NCI-H1694 treated with DMSO at 0.1 percent for 48 hours (cell line): ENCODE measurements around the gene BMAL1.
A peak's percentile ranks its signal among the peaks of the same experiment; 100 is the strongest.

Source experiments
- DNase-seq: peaks from one replicate; lab custom pipeline; 2025; lab: John Stamatoyannopoulos, UW

Gene BMAL1

GRCh38 chr11:13343931-13344717 is 66.5 kb downstream of the BMAL1 start:
- DNase-seq = peak; percentile 44

DNA sequence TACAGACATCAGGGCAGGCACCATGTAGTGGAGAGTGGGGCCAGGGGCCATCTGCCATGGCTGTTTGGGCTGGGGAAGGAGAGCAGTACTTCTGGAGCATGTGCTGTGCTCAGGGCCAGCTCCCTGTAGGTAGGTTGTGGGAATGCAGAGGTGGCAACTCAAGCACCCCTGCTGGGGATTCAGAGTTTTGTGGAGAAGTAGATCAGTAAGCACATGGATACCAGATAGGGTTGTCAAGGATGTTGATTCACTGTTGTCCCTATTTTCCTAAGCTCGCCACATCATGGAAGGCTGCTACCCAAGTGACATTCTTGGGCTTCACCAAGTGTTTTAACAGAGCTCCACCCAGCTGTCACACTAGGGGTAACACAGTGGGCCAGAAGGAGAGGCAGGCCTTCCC is 67.2 kb downstream of the BMAL1 start:
- DNase-seq = no peak

- DNase-seq = no peak
Observed at GRCh38 chr11:13346470-13346869, 68.9 kb downstream of the BMAL1 start.

DNA sequence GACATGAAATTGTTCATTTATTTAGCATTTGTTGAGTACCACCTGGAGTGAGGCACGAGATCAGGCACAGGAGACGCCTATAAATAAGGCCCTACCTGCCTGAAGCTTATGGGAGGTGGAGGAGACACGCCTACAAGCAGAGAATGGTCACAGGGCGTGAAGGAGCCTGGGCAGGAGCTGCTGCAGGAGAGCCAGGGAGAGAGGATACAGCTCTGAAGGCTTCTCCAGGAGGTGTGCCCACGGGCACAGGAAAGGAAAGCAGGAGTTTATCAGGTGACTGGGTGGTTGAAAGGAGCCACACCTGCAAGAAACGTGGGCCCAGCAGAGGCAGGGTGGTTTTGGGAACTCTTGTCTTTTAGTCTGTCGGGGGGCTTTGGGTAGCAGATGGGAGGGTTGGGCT is 70.3 kb downstream of the BMAL1 start:
- no peak for DNase-seq

- no peak for DNase-seq
Observed at GRCh38 chr11:13348305-13348704, 70.7 kb downstream of the BMAL1 start.

DNA sequence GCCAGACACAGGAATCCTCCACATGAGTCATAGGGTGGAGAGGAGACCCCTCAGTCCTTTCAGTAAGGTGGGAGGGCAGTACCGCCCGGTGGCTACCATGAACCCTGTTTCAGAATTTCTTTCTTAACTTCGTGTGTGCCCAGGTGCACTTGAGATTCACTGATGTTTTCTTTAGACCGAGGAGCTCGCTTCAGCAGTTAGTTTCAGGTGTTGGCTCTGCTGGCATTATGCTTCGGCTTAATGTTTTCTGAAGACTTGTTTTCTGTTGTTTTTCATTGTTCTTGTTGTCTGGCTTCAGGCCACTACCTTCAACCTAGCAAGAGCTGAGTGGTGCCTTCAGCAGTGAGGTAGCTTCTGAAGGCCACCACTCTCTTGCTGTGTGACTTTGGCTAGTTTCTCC is 71.5 kb downstream of the BMAL1 start:
- no peak for DNase-seq

- no peak for DNase-seq
Observed at GRCh38 chr11:13349581-13349980, 72.0 kb downstream of the BMAL1 start.

DNA sequence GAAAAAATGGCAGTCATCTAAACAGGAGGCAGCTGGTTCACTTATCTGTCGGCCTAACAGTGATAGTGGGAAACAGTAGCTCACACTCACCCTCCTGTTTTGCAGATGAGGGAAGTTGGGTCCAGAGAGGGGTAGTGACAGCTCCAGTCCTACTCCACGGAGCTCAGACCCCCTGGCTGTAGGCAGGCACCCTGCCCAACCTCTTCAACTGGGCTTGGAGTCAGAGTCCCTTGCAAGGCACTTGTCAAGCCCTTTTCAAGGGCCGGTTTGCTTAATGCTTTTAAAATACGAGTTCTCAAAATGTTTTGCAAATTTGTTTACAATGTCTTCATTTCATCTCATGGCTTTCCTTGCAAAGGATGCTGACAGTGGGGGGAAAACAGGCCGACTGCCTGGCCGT is 75.1 kb downstream of the BMAL1 start:
- no peak for DNase-seq

DNA sequence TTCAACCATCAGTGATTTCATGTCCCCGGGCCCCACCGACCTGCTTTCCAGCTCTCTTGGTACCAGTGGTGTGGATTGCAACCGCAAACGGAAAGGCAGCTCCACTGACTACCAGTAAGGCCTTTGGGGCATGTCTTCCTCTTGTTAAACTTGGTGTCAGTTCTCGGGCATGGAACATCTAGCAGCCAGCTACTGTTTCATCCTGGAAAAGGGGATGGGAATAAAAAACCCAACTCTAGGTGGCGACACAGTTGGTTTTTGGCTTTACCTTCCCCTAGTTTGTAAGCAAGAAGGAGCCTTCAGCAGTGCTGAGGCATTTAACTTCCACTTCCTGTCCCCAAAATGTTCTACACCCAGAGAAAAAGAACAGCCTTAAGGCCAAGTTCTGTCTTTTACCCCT is 76.7 kb downstream of the BMAL1 start:
- no peak for DNase-seq

DNA sequence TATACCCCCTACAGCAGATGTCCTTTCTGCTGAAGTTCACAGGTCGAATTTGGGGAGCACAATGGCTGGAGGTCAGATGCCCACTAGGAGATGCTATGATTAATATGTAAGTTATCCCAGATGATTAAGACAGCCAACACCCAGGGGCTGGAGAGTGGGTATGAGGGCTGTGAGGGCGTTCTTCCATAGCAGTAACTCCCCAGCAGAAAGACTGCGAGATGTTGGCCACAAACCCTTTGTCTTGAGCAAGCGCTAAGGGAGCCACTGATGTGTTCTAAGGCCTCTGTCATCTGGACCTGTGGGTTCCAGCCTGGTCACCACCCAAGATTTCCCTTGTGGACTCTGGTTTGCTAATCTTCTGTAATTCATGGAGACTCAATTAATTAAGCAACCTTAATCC is 77.6 kb downstream of the BMAL1 start:
- no peak for DNase-seq

- no peak for DNase-seq
Observed at GRCh38 chr11:13357232-13357631, 79.6 kb downstream of the BMAL1 start.

- no peak for DNase-seq
Observed at GRCh38 chr11:13358596-13359270, 81.1 kb downstream of the BMAL1 start.

GRCh38 chr11:13362596-13363109 is 85.1 kb downstream of the BMAL1 start:
- DNase-seq = no peak

GRCh38 chr11:13364388-13364787 is 86.8 kb downstream of the BMAL1 start:
- no peak for DNase-seq

DNA sequence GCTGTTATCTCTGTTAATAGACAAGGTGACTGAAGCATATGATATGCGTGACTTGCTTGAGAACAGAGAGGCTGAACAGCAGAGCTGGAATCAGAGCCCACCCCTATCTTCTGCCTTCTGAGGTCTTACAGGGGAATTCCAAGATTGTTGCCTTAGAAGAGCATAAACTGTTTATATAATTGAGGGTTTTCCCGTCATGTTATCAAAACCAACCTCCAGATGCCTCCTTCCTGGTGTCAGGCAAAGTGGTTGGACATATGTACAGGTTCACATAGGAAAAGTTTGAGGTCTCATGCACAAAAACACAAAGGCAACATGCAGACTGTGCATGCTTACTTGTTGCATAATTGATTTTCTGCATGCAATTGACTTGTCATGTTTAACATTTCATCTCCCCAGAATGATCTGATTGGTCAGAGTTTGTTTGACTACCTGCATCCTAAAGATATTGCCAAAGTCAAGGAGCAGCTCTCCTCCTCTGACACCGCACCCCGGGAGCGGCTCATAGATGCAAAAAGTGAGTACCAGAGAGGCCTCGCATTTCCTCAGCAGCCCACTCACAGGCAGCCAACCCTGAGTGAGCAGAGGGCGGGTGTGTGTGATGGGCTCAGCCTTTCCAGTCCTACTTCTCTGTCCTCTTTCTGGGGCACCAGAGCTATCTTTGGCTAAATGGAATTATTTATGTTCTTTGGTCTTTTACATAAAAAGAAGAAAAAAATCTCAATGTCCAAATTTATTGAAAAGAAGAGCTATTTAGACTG is 88.9 kb downstream of the BMAL1 start:
- no peak for DNase-seq

- no peak for DNase-seq
Observed at GRCh38 chr11:13367115-13367514, 89.5 kb downstream of the BMAL1 start.

DNA sequence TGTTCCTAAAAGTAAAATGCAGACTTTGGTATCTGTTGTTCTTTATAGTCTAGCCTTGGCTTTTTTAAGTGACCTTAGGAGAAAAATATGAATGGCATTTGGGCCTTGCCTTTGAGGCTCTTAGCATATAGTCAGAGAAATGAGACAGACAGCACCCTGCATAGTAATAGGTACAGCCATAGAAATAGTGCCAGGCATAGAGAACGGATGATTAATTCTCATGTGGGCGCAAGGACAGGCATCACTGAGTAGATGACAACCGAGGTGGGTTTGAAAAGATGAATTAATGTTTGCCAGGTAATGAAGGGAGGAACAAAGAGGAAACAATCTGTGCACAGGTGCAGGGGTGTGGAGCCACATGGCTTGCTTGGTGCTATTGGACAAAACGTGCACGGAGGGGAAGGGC is 90.5 kb downstream of the BMAL1 start:
- DNase-seq = no peak

GRCh38 chr11:13373216-13373615 is 95.6 kb downstream of the BMAL1 start:
- DNase-seq = no peak

- DNase-seq = no peak
Observed at GRCh38 chr11:13375798-13376197, 98.2 kb downstream of the BMAL1 start.

DNA sequence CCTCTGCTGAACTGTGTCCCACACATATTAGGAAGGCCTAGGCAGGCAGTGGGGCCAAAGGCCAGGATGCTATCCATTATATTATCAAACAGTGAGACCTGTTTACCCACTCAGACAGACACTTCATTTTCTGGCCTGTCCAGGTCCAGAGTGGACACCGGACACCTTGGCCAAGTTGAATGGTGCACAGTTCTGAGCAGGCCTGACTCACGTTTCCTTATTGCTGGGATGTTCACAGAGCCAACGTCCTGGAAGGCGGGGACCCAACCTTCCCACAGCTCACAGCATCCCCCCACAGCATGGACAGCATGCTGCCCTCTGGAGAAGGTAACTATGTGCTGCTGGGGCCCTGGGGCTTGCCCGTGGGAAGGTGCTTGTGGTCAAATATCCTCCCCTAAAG is 98.8 kb downstream of the BMAL1 start:
- DNase-seq = no peak

DNA sequence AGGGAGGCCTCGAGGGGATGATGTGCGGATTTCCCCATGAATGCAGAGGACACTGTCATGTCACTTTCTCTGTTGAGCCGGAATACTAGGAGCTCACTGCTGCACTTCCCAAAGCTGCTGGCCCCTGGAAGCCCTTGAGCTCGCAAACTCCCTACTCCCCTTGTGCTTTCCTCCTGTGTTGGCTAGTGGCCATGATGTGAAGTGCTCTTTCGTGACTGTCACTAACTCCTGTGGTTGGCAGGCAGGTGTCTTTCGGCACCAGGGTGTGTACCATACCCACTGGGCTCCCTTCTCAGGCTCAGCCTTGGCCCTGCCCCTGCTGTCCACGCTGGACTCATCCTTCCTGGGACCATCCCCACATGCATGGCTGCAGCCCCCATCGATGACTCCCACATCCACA is 99.2 kb downstream of the BMAL1 start:
- no peak for DNase-seq

- DNase-seq = no peak
Observed at GRCh38 chr11:13378316-13378715, 100.7 kb downstream of the BMAL1 start.

GRCh38 chr11:13380731-13381130 is 103.1 kb downstream of the BMAL1 start:
- no peak for DNase-seq
